SK-N-SH (cell line): Measurements from ENCODE around the gene EPHA10. TPM values are rescaled to one million over a fixed set of nuclear protein-coding genes. Genes with fewer than 3 reads are reported as not detected.

ENCODE experiments used
- CTCF ChIA-PET: fragments of 300-600, 350-600 bp; formaldehyde crosslinking; extraction: SDS; loops from one replicate; lab custom pipeline; 2021; lab: Yijun Ruan, JAX
- POLR2A ChIA-PET: fragments of 350-600 bp; sonication (Branson Sonifier 250); formaldehyde crosslinking; extraction: SDS; loops from one replicate; lab custom pipeline; 2020; ENCODE audit warnings: antibody characterized with exemption, inconsistent platforms; lab: Yijun Ruan, JAX
- DNase-seq: peaks from one replicate; pipeline ENCODE4 v3.0.0; 2012
- H2AFZ ChIP-seq: fragments of 200-600 bp; sonication (generic); 2 replicates; pipeline ENCODE4 v1.8.1; 2016; ENCODE audit warnings: antibody characterized with exemption, mild to moderate bottlenecking, low read depth
- H3F3A ChIP-seq: fragments of 200-600 bp; sonication (generic); replicated peaks from 2 replicates; pipeline ENCODE3; 2016; ENCODE audit warnings: antibody characterized with exemption, mild to moderate bottlenecking; ENCODE audit not compliant: insufficient read depth
- H3K27ac ChIP-seq, 2 experiments: fragments of 200-500 bp in 1 of 2; fragments of 200-600 bp in 1 of 2; sonication (Bioruptor generic) in 1 of 2; sonication (generic), shearing (Covaris generic) in 1 of 2; 2 replicates each; pipeline versions ENCODE4 v1.5.1 to v1.6.1; 2014 to 2016; ENCODE audit warnings: low read depth in 2 of 2, inconsistent platforms in 1 of 2, low read length in 1 of 2, mild to moderate bottlenecking in 1 of 2, mixed read lengths in 1 of 2
- H3K27me3 ChIP-seq: fragments of 200-600 bp; sonication (generic), shearing (Covaris generic); 2 replicates; pipeline ENCODE4 v1.6.1; 2016; ENCODE audit warnings: mixed run types; ENCODE audit not compliant: insufficient read depth
- H3K36me3 ChIP-seq, 2 experiments: fragments of 200-500 bp in 1 of 2; fragments of 200-600 bp in 1 of 2; sonication (Bioruptor generic) in 1 of 2; sonication (generic) in 1 of 2; replicated peaks in 1 of 2; 2 replicates each; pipeline versions ENCODE3 to v1.5.1; 2014 to 2016; ENCODE audit warnings: low read length in 1 of 2, mild to moderate bottlenecking in 1 of 2; ENCODE audit not compliant: insufficient read depth in 2 of 2, control insufficient read depth in 1 of 2
- H3K4me1 ChIP-seq, 2 experiments: fragments of 200-500 bp in 1 of 2; fragments of 200-600 bp in 1 of 2; sonication (Bioruptor generic) in 1 of 2; sonication (generic), shearing (Covaris generic) in 1 of 2; 2 replicates each; pipeline versions ENCODE4 v1.5.1 to v1.6.1; 2014 to 2016; ENCODE audit warnings: low read depth in 1 of 2, low read length in 1 of 2, mixed run types in 1 of 2; ENCODE audit not compliant: insufficient read depth in 2 of 2, control insufficient read depth in 1 of 2
- H3K4me2 ChIP-seq: fragments of 200-600 bp; sonication (generic), shearing (Covaris generic); 2 replicates; pipeline ENCODE4 v1.6.1; 2017; ENCODE audit warnings: mixed run types
- H3K4me3 ChIP-seq, 2 experiments: fragments of 200-500 bp in 1 of 2; fragments of 200-600 bp in 1 of 2; sonication (Bioruptor generic) in 1 of 2; sonication (generic), shearing (Covaris generic) in 1 of 2; 2 replicates each; pipeline versions ENCODE4 v1.5.1 to v1.8.1; 2014 to 2016; ENCODE audit warnings: low read depth in 2 of 2, inconsistent platforms in 1 of 2, low read length in 1 of 2, mild to moderate bottlenecking in 1 of 2, mixed read lengths in 1 of 2, moderate library complexity in 1 of 2
- H3K79me2 ChIP-seq: fragments of 200-600 bp; sonication (generic); 2 replicates; pipeline ENCODE4 v1.8.1; 2017; ENCODE audit warnings: mild to moderate bottlenecking; ENCODE audit not compliant: insufficient read depth
- H3K9ac ChIP-seq: fragments of 200-600 bp; sonication (generic); 2 replicates; pipeline ENCODE4 v1.6.1; 2017; ENCODE audit warnings: mixed run types
- H3K9me2 ChIP-seq: fragments of 200-600 bp; sonication (generic); 2 replicates; pipeline ENCODE4 v1.6.1; 2017; ENCODE audit warnings: mixed run types
- H3K9me3 ChIP-seq: fragments of 200-600 bp; sonication (generic); 2 replicates; pipeline ENCODE4 v1.6.1; 2017; ENCODE audit warnings: mixed run types, mild to moderate bottlenecking, moderate library complexity
- H4K20me1 ChIP-seq: fragments of 200-600 bp; sonication (generic); 2 replicates; pipeline ENCODE4 v1.6.1; 2017; ENCODE audit warnings: mild to moderate bottlenecking, mixed run types; ENCODE audit not compliant: insufficient read depth
- CTCF ChIP-seq: fragments of 200-600 bp; sonication (generic); IDR thresholded peaks from 2 replicates; pipeline ENCODE4 v1.6.1; 2017; ENCODE audit warnings: antibody characterized with exemption, mild to moderate bottlenecking, moderate library complexity
- EP300 ChIP-seq, 2 experiments: IDR thresholded peaks; 2 replicates each; pipeline versions ENCODE4 v1.4.0 to v1.6.1; 2012; ENCODE audit warnings: borderline replicate concordance in 1 of 2, low read depth in 1 of 2, low read length in 1 of 2
- EZH2phosphoT487 ChIP-seq: fragments of 200-600 bp; sonication (generic); IDR thresholded peaks from 2 replicates; pipeline ENCODE4 v1.6.1; 2017; ENCODE audit warnings: low read depth, mixed run types, mild to moderate bottlenecking, antibody characterized with exemption, moderate library complexity, borderline replicate concordance
- FOSL2 ChIP-seq: IDR thresholded peaks from 2 replicates; pipeline ENCODE4 v1.4.0; 2012; ENCODE audit warnings: low read depth, mild to moderate bottlenecking, moderate library complexity, borderline replicate concordance
- GATA2 ChIP-seq: sonication (generic); formaldehyde crosslinking; IDR thresholded peaks from 2 replicates; pipeline ENCODE4 v1.5.0; 2020; ENCODE audit warnings: mild to moderate bottlenecking, missing genetic modification reagents
- NFIC ChIP-seq: IDR thresholded peaks from 2 replicates; pipeline ENCODE4 v1.4.0; 2012; ENCODE audit warnings: borderline replicate concordance
- RXRA ChIP-seq: IDR thresholded peaks from 2 replicates; pipeline ENCODE4 v1.4.0; 2012; ENCODE audit warnings: low read depth, mild to moderate bottlenecking, borderline replicate concordance
- SIN3A ChIP-seq: IDR thresholded peaks from 2 replicates; pipeline ENCODE4 v1.6.1; 2012; ENCODE audit warnings: low read depth, mild to moderate bottlenecking, low read length, moderate library complexity, borderline replicate concordance
- SMC3 ChIP-seq: IDR thresholded peaks from 2 replicates; pipeline ENCODE4 v1.6.1; 2012; ENCODE audit warnings: low read depth, low read length, improper control_type of control experiment
- TCF12 ChIP-seq: IDR thresholded peaks from 2 replicates; pipeline ENCODE4 v1.4.0; 2012
- USF2 ChIP-seq: fragments of 150-350 bp; IDR thresholded peaks from 2 replicates; pipeline ENCODE4 v1.6.1; 2017; ENCODE audit warnings: antibody characterized with exemption, low read length, low read depth, borderline replicate concordance
- ZBTB33 ChIP-seq: IDR thresholded peaks from 2 replicates; pipeline ENCODE4 v1.4.0; 2012; ENCODE audit warnings: low read depth, borderline replicate concordance
- WGBS: methylation state at CpG from one replicate; pipeline ENCODE4 v1.1.6; 2017; ENCODE audit warnings: low lambda C conversion rate; 5-methylcytosine and 5-hydroxymethylcytosine counted together
- polyA plus RNA-seq, 3 experiments: library from polyadenylated mRNA; depleted of rRNA; stranded (reverse); fragments of >200 nt; gene quantifications; 2 replicates each; pipeline ENCODE4 v1.2.3, GENCODE V29; 2012

The EPHA10 gene
- polyA plus RNA-seq, 1 of the 3 experiments (the other 2 are of a cell fraction) = 0.05 TPM

- DNase-seq = no peak
- TF ChIP-seq TCF12 (no peak), CTCF (no peak), ZBTB33 (no peak), EP300 (IDR thresholded peaks at IDR 0.05; ENCODE audit: borderline replicate concordance in 1 of 2, low read depth in 1 of 2, low read length in 1 of 2) (no peak), SIN3A (no peak), GATA2 (CRISPR knock-in tag) (no peak), EZH2phosphoT487 (no peak), USF2 (no peak), SMC3 (no peak)
- Histone ChIP-seq H3K4me2 (no peak overlapping the region), H2AFZ (no peak overlapping the region), H3K79me2 (no peaks in the 10 kb centered on the region), H3K27ac (no peak overlapping the region), H3K4me1 (no peaks in the 10 kb centered on the region), H3K9me2 (no peaks in the 10 kb centered on the region), H3K9ac (no peak overlapping the region), H3K27me3 (no peaks in the 10 kb centered on the region), H3F3A (peaks cover 15% of the 10 kb centered on the region), H3K4me3 (no peak overlapping the region), H4K20me1 (no peaks in the 10 kb centered on the region), H3K36me3 (peaks cover 38 to 46% of the 10 kb centered on the region in 2 experiments), H3K9me3 (no peaks in the 10 kb centered on the region)
- ChIA-PET POLR2A (no interaction called here), CTCF (interaction anchor here (0.9 kb wide), 1 partner anchor 102 kb away, joined by 3 read pairs; no protein-coding TSS in a partner anchor)
- whole genome bisulfite sequencing = 90% methylated on average over 8 of the region's 8 CpGs
Measured at GRCh38 chr1:37705399-37705798, 59.5 kb downstream of the EPHA10 start.

GRCh38 chr1:37704966-37705365, 60.0 kb downstream of the EPHA10 start:
- H3K4me1 ChIP-seq = no peaks in the 10 kb centered on the region
- peaks cover 12% of the 10 kb centered on the region for H3F3A ChIP-seq
- no peak overlapping the region for H3K27ac ChIP-seq
- no peaks in the 10 kb centered on the region for H3K79me2 ChIP-seq
- ChIA-PET POLR2A (no interaction called here), CTCF (interaction anchor here (0.9 kb wide), 1 partner anchor 102 kb away, joined by 3 read pairs; no protein-coding TSS in a partner anchor)
- peaks cover 41 to 48% of the 10 kb centered on the region in 2 experiments for H3K36me3 ChIP-seq
- H3K4me3 ChIP-seq = no peak overlapping the region
- no peaks in the 10 kb centered on the region for H3K9me2 ChIP-seq
- no peak for DNase-seq
- no peaks in the 10 kb centered on the region for H3K27me3 ChIP-seq
- no peak overlapping the region for H3K9ac ChIP-seq
- H3K4me2 ChIP-seq = no peak overlapping the region
- no peaks in the 10 kb centered on the region for H3K9me3 ChIP-seq
- 55% methylated on average over 3 of the region's 3 CpGs for WGBS
- H2AFZ ChIP-seq = no peak overlapping the region
- H4K20me1 ChIP-seq = no peaks in the 10 kb centered on the region
- no peak for TF ChIP-seq TCF12
- TF ChIP-seq SMC3 = no peak
- no peak for TF ChIP-seq NFIC
- TF ChIP-seq ZBTB33 = no peak
- no peak for TF ChIP-seq FOSL2
- TF ChIP-seq RXRA = no peak
